Caco-2 (cell line): ENCODE results near the gene ACTN1. TPM values are rescaled to one million over a fixed set of nuclear protein-coding genes. Genes with fewer than 3 reads are reported as not detected.

Experiments
- BruUV-seq: library from RNA; stranded (reverse); fragments of 400-500 nt; replicated peaks from 2 replicates; lab custom pipeline; 2021; lab: Mats Ljungman, UMichigan
- CTCF ChIA-PET: fragments of 300-600 bp; sonication (Branson Sonifier 250); formaldehyde crosslinking; loops from one replicate; lab custom pipeline; 2022; ENCODE audit warnings: antibody characterized with exemption; lab: Charles Lee
- POLR2A ChIA-PET: fragments of 300-600 bp; sonication (Branson Sonifier 250); formaldehyde crosslinking; loops from one replicate; lab custom pipeline; 2022; ENCODE audit warnings: antibody characterized with exemption; lab: Charles Lee
- DNase-seq, 2 experiments: peaks; one replicate each; pipeline versions ENCODE4 v3.0.0 to v3.0.0-alpha.2; 2020 to 2022
- H3K27me3 ChIP-seq: replicated peaks from 2 replicates; pipeline ENCODE4 v1.6.0; 2011; ENCODE audit warnings: low read length; ENCODE audit not compliant: control insufficient read depth, insufficient read depth
- H3K36me3 ChIP-seq: 2 replicates; pipeline ENCODE4 v1.5.1; 2011; ENCODE audit warnings: low read length; ENCODE audit not compliant: control insufficient read depth, insufficient read depth
- H3K4me1 ChIP-seq: fragments of 250-450 bp; sonication (Bioruptor Pico); 2 replicates; pipeline ENCODE4 v1.5.1; 2020; ENCODE audit warnings: mild to moderate bottlenecking
- H3K4me3 ChIP-seq: 2 replicates; pipeline ENCODE4 v1.5.1; 2011; ENCODE audit warnings: low read depth, mild to moderate bottlenecking, control low read depth, low read length
- H3K9me3 ChIP-seq: fragments of 250-450 bp; sonication (Bioruptor Pico); 2 replicates; pipeline ENCODE4 v1.5.1; 2020; ENCODE audit warnings: mild to moderate bottlenecking, moderate library complexity
- H3K27ac Mint-ChIP-seq: one replicate; pipeline ENCODE4 v1.8.0; 2022; ENCODE audit warnings: mixed read lengths; ENCODE audit not compliant: unreplicated experiment
- H3K27me3 Mint-ChIP-seq: one replicate; pipeline ENCODE4 v1.8.0; 2022; ENCODE audit warnings: mixed read lengths; ENCODE audit not compliant: insufficient read depth, unreplicated experiment
- H3K36me3 Mint-ChIP-seq: one replicate; pipeline ENCODE4 v1.8.0; 2022; ENCODE audit warnings: mild to moderate bottlenecking, mixed read lengths; ENCODE audit not compliant: insufficient read depth, unreplicated experiment
- H3K4me1 Mint-ChIP-seq: one replicate; pipeline ENCODE4 v1.8.0; 2022; ENCODE audit warnings: low read depth, mixed read lengths; ENCODE audit not compliant: unreplicated experiment
- H3K4me3 Mint-ChIP-seq: one replicate; pipeline ENCODE4 v1.8.0; 2022; ENCODE audit warnings: mild to moderate bottlenecking, moderate library complexity, mixed read lengths; ENCODE audit not compliant: unreplicated experiment
- H3K9me3 Mint-ChIP-seq: one replicate; pipeline ENCODE4 v1.8.0; 2022; ENCODE audit warnings: mixed read lengths; ENCODE audit not compliant: unreplicated experiment
- CTCF ChIP-seq, 2 experiments: fragments of 200-600 bp in 1 of 2; IDR thresholded peaks; 1 replicate in 1 of 2; 2 replicates in 1 of 2; pipeline versions ENCODE4 v1.5.1 to v1.8.0; 2011 to 2022; ENCODE audit warnings: antibody characterized with exemption in 1 of 2, control low read depth in 1 of 2, inconsistent platforms in 1 of 2, low read depth in 1 of 2, low read length in 1 of 2, mild to moderate bottlenecking in 1 of 2, moderate library complexity in 1 of 2; ENCODE audit not compliant: insufficient read depth in 1 of 2, severe bottlenecking in 1 of 2, unreplicated experiment in 1 of 2
- intact Hi-C: fragments of 100-400 bp; cut with micrococcal nuclease; formaldehyde crosslinking; loops from one replicate; pipeline ENCODE4 v1.10.0; 2022; ENCODE audit not compliant: unreplicated experiment
- total RNA-seq: library from RNA; stranded (reverse); gene quantifications from 2 replicates; pipeline ENCODE4 v1.2.3, GENCODE V29; 2022

The ACTN1 gene
- total RNA-seq, 1 experiment from 2014 or later: 170 TPM

DNA sequence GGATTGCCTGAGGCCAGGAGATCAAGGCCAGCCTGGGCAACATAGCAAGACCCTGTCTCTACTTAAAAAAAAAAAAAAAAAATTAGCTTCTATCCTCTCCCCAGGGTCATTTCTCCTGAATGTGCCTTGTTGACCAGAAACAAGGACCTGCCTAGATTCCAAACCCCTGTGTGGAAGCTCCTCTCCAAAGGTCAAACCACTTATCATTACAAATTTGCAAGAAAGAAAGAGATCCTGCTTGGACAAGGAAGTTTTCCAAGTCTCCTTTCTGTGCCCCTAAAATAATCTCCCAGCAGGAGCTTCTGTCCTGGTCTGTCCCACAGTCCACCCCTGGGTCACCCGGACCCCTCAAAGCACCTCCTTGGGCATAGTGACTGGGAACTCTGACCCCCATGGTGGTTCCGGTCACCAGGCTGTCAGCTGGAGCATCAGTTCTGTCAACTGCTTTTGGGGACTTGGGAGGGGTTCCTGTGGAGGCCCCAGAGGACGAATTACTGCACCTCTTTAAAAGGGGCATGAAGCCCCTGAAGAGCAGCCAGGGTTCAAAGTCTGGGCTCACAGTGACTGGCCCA, 38.4 kb downstream of the ACTN1 start:
- Mint-ChIP-seq H3K27me3 (no peaks in the 10 kb centered on the region), H3K4me1 (peaks cover 51% of the 10 kb centered on the region), H3K36me3 (peaks cover 43% of the 10 kb centered on the region), H3K9me3 (no peaks in the 10 kb centered on the region), H3K4me3 (no peak overlapping the region), H3K27ac (peak overlapping the region; percentile 85)
- H3K27me3 ChIP-seq: no peaks in the 10 kb centered on the region
- H3K4me1 ChIP-seq: peaks cover 57% of the 10 kb centered on the region
- H3K9me3 ChIP-seq: no peaks in the 10 kb centered on the region
- ChIA-PET CTCF (interaction anchor here (0.6 kb wide), 1 partner anchor 71 kb away, joined by 3 read pairs; no protein-coding TSS in a partner anchor), POLR2A (interaction anchor here (0.7 to 1.0 kb wide), 2 partner anchors 37 to 250 kb away, joined by 3 to 9 read pairs; partner anchors contain the start of gene EXD2)
- H3K36me3 ChIP-seq: no peaks in the 10 kb centered on the region; the same call in 1 of the 2 replicates
- intact Hi-C loops: no loop called here
- DNase-seq: no peak
- no TSS peak for BruUV-seq
- no peak overlapping the region for H3K4me3 ChIP-seq
- TF ChIP-seq CTCF (IDR thresholded peaks at IDR 0.05; ENCODE audit: insufficient read depth in 1 of 2, low read depth in 1 of 2, low read length in 1 of 2, severe bottlenecking in 1 of 2, unreplicated experiment in 1 of 2): no peak

- Mint-ChIP-seq H3K36me3 (peaks cover 46% of the 10 kb centered on the region), H3K27ac (peak overlapping the region; percentile 85), H3K27me3 (no peaks in the 10 kb centered on the region), H3K9me3 (no peaks in the 10 kb centered on the region), H3K4me1 (peaks cover 45% of the 10 kb centered on the region), H3K4me3 (no peak overlapping the region)
- CTCF ChIA-PET: interaction anchor here (0.6 to 0.8 kb wide), 3 partner anchors 68 to 77 kb away, joined by 3 read pairs; no protein-coding TSS in a partner anchor
- Histone ChIP-seq H3K4me1 (peaks cover 52% of the 10 kb centered on the region), H3K36me3 (peaks cover 1% of the 10 kb centered on the region; the same call in 1 of the 2 replicates), H3K4me3 (no peak overlapping the region), H3K27me3 (no peaks in the 10 kb centered on the region), H3K9me3 (no peaks in the 10 kb centered on the region)
- BruUV-seq: no TSS peak
- TF ChIP-seq CTCF (IDR thresholded peaks at IDR 0.05; ENCODE audit: insufficient read depth in 1 of 2, low read depth in 1 of 2, low read length in 1 of 2, severe bottlenecking in 1 of 2, unreplicated experiment in 1 of 2): no peak
- DNase-seq: peak; percentile 43 to 45
- POLR2A ChIA-PET: interaction anchor here (0.6 to 1.0 kb wide), 4 partner anchors 26 to 251 kb away, joined by 3 to 12 read pairs (median 6); partner anchors contain the start of gene EXD2
- intact Hi-C loops: no loop called here
These were observed 39.0 kb downstream of the ACTN1 start for GRCh38 chr14:68939893-68940613.

- POLR2A ChIA-PET: interaction anchor here (0.6 to 1.0 kb wide), 3 partner anchors 27 to 252 kb away, joined by 3 to 12 read pairs (median 3); partner anchors contain the start of gene EXD2
- Mint-ChIP-seq H3K36me3 (peaks cover 43% of the 10 kb centered on the region), H3K27ac (peak overlapping the region; percentile 85), H3K4me1 (peaks cover 41% of the 10 kb centered on the region), H3K4me3 (no peak overlapping the region), H3K9me3 (no peaks in the 10 kb centered on the region), H3K27me3 (no peaks in the 10 kb centered on the region)
- Histone ChIP-seq H3K9me3 (no peaks in the 10 kb centered on the region), H3K4me3 (no peak overlapping the region), H3K4me1 (peaks cover 52% of the 10 kb centered on the region), H3K36me3 (peaks cover 1% of the 10 kb centered on the region; the same call in 1 of the 2 replicates), H3K27me3 (no peaks in the 10 kb centered on the region)
- intact Hi-C loops: no loop called here
- no peak for DNase-seq
- CTCF ChIA-PET: interaction anchor here (0.6 to 0.8 kb wide), 4 partner anchors 67 to 87 kb away, joined by 3 read pairs; no protein-coding TSS in a partner anchor
- no TSS peak for BruUV-seq
- no peak for TF ChIP-seq CTCF (IDR thresholded peaks at IDR 0.05; ENCODE audit: insufficient read depth in 1 of 2, low read depth in 1 of 2, low read length in 1 of 2, severe bottlenecking in 1 of 2, unreplicated experiment in 1 of 2)
These were observed 39.8 kb downstream of the ACTN1 start for GRCh38 chr14:68939181-68939892.
